HG02938 (cell line): ENCODE measurements around the gene DAPK1.

Experiments
- ATAC-seq: cut with Tn5 transposase; IDR thresholded peaks from one replicate; pipeline ENCODE4 v1.9.1; 2021; ENCODE audit warnings: mild to moderate bottlenecking, moderate library complexity; ENCODE audit not compliant: unreplicated experiment

Gene DAPK1

DNA sequence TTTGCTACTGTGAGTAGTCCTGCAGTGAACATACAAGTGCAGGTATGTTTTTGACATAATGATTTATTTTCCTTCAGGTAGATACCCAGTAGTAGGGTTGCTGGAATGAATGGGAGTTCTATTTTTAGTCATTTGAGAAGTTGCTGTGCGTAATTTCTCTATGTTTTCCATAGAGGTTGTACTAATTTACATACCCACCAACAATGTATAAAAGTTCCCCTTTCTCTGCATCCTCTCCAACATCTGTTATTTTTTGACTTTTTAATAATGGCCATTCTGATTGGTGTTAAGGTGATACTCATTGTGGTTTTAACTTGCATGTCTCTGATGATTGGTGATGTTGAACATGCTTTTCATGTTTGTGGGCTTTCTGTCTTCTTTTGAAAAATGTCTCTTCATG, 163.6 kb downstream of the DAPK1 start:
- no peak for ATAC-seq

- ATAC-seq, result no peak
Measured at GRCh38 chr9:87662808-87663528, 165.3 kb downstream of the DAPK1 start.

GRCh38 chr9:87663556-87663955, 165.9 kb downstream of the DAPK1 start:
- ATAC-seq, result no peak

DNA sequence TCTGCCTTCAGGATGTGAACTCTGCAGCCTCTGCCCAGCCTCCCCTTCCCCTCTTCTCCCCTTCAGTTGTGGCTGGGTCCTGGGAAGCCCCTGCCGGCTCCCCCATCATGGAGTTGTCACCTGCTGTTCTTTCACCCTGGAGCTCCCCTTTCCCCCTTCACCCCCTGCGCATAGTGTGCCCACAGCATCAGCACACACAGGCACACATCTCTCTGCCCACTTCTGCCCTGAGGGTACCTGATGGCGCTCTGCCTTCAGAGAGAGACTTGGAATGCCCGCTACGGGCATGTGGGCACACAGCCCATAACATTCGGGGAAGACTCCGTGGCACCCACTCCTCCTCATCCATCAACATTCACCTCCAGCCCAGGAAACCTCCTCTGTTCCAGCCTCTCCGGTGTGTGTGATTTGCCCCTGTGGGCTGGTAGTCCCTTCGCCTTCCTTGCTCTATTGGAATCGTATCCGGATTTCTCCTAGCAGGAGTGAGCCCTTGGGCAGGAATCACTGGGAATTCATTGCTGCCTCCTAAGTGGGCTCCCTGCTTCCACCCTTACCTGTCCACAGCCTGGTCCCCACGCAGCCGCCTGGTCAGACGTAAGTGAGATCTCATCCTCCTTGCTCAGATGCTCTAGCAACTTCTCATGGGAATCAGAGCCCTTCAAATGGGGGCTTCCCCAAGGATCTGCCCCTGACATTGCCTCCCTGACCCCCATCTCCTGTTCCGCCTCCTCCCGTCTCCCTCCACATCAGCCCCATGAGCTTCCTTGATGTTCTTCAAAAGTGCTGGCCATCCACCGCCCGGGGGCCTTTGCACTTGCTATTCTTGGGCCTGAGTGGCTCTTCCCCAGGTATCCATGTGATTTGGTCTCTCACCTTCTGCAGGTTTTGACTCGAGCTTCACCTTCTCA, 166.7 kb downstream of the DAPK1 start:
- ATAC-seq, result no peak

DNA sequence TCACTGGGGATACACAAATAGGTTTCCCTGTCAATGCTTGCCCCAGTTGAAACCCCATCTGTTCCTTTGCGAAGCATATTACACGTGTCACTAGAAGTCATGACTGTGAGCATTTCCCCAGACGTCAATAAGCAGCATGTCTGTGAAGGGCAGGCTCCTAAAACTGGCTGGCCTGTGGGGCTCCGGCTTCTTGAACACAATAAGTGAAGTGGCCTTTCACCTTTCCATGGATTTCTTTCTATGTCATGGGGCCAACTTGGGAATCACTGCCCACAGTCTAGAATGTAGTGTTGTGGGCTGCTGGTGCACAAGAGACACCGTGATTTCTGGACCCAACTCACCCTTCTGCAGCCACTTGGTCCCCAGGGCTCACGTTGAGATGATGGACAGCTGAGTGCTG, 167.8 kb downstream of the DAPK1 start:
- ATAC-seq, result no peak

DNA sequence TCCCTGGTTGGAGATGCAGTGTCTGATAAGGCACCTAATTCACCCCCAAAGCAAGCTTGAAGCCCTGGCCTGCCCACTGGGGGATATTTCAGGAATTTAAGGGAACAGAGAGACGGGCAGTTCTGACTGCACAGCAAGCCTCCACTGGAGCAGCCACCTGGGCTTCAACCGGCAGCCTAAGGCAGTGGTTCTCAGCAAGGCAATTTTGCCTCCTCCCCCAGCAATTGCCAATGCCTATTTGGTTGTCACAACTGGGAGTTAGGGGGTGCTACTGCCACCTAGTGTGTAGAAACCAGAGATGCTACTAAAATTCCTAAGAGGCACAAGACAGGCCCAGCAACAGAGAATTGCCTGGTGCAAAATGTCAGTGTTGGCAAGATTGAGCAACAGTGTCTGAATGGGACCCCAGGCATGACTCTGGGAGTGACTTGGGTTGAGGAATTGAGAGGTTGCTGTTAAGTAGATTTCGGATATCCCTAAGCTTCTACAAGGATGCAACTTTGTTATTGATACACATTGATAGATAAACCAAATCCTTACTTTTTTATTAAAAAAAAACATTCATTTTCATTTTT, 169.6 kb downstream of the DAPK1 start:
- no peak for ATAC-seq

DNA sequence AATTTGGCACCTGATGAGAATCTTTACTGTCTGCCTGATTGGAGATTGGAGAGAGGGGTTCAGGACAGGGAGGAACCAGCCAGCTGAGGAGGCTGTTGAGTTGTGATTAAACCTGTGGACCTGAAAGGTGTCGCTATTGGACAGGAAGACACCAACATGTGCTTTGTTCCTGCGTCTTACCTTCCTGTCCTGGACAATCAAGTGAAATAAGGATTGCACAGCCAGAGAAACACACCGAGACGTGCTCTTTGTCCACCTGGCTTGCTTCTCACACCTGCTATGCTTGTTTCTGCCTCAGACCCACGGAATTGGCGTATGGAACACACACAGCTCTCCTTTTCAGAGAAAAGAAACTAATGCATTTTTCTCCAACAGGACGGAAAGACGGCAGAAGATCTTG, 170.6 kb downstream of the DAPK1 start:
- no peak for ATAC-seq

DNA sequence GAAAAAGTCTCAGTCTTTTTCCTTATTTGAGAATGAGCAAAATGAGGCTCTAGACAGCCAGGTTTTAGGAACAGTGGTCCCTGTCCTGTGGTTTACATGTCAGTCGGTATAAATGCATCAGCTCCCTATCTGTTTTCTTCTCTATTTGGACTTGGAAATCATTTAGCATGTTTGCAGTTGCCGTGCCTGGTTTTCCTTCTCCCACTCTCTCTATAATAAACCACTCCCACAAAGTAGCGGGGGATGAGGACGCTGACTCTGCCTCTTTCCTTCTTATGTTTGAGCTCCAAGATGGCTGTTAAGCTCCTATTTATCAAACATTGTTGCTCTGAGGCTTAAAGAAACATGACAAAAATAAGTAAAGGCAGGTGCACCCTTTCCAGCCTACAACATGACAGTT, 171.1 kb downstream of the DAPK1 start:
- no peak for ATAC-seq

DNA sequence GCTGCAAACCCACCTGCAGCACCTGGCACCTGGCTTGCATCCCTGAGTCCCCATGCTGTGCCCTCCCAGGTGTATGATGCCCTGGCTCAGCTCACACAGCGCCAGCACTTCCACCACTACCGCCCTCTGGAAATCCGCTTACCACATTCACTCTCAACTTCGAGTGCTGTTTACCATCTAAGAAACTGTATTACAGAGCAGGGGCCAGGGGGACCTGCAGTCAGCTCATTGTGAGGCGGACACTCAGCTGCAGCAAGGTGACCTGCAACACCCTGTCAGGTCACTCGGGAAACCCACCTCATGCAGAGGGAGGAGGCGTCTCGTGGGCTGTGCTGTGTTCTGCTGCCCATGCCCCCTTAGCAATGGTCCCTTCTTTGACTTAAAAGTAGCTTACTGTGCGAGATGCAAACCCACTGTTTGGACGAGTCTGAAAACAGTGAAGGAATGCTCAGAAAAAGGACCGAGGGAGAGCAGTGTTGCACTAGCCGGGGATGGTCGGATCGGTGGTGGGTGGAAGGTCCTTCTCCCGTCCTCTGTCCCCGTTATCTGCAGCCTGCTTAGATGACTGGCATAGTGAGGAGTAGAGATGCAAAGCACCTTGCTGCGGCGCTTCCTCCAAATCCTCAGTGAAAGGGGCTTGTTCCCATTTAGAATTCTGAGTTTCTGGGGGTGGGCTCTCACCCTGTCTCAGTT, 173.1 kb downstream of the DAPK1 start:
- ATAC-seq, result no peak

GRCh38 chr9:87671478-87671877, 173.8 kb downstream of the DAPK1 start:
- no peak for ATAC-seq

- ATAC-seq, result no peak
Measured at GRCh38 chr9:87671925-87672324, 174.3 kb downstream of the DAPK1 start.

- no peak for ATAC-seq
Measured at GRCh38 chr9:87672586-87672985, 174.9 kb downstream of the DAPK1 start.

DNA sequence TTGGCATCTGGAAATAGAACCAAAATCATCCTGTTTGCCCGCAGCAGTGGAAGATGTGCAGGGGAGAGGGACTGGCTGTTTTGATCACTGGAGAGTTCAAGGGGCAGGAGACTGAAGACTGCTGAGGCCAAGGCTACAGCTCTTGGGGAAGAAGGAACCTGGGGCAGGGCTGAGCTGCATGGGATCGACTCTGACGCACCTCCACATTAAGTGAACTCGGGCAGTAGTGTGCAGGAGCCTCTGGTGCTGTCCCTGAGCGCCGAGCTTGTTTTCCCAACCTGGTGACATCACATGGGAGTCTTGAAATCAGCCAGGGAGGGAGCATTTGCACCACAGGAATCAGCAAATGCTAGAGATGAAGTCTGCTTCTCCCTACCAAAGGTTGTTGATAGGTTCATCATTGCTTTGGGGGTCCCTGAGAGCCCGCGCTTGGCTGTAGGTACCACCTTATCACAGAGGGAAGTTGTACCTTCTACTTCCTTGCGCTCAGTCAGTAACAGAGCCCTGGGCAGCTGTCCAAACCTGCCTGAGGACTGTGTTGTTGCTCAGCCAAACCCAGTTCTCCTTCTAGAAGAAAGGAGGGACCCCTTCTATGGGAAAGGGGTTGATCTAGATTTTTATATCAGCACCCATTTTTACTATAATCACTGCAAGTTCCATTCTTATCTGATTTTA, 175.9 kb downstream of the DAPK1 start:
- no peak for ATAC-seq

- ATAC-seq, result no peak
Measured at GRCh38 chr9:87674565-87675299, 177.1 kb downstream of the DAPK1 start.

GRCh38 chr9:87675906-87676515, 178.3 kb downstream of the DAPK1 start:
- no peak for ATAC-seq

- ATAC-seq, result no peak
Measured at GRCh38 chr9:87676976-87677775, 179.5 kb downstream of the DAPK1 start.

GRCh38 chr9:87677776-87678587, 180.3 kb downstream of the DAPK1 start:
- no peak for ATAC-seq
